H9 (cell line): Measurements from ENCODE around the gene DRGX. TPM values are rescaled to one million over a fixed set of nuclear protein-coding genes. Genes with fewer than 3 reads are reported as not detected.

ENCODE experiments used
- DNase-seq: peaks from one replicate; pipeline ENCODE4 v3.0.0-alpha.2; 2017
- H2AFZ ChIP-seq: one replicate; pipeline ENCODE4 v1.6.1; 2013; ENCODE audit warnings: mild to moderate bottlenecking, low read length, control low read depth, moderate library complexity
- H2AK5ac ChIP-seq: 2 replicates; pipeline ENCODE4 v1.6.1; 2013; ENCODE audit warnings: low read length, control low read depth, mixed read lengths; ENCODE audit not compliant: insufficient read length
- H2BK120ac ChIP-seq: one replicate; pipeline ENCODE4 v1.6.1; 2013; ENCODE audit warnings: low read depth, mild to moderate bottlenecking, low read length, control low read depth, inconsistent platforms; ENCODE audit not compliant: poor library complexity, severe bottlenecking
- H2BK12ac ChIP-seq: 2 replicates; pipeline ENCODE4 v1.6.1; 2013; ENCODE audit warnings: low read length, control low read depth, mixed read lengths, low read depth; ENCODE audit not compliant: insufficient read length
- H2BK15ac ChIP-seq: 2 replicates; pipeline ENCODE4 v1.6.1; 2013; ENCODE audit warnings: low read depth, low read length, control low read depth
- H2BK20ac ChIP-seq: one replicate; pipeline ENCODE4 v1.6.1; 2013; ENCODE audit warnings: low read depth, mild to moderate bottlenecking, low read length, control low read depth, inconsistent platforms; ENCODE audit not compliant: poor library complexity, severe bottlenecking
- H2BK5ac ChIP-seq: 2 replicates; pipeline ENCODE4 v1.6.1; 2013; ENCODE audit warnings: low read length, control low read depth, mixed read lengths; ENCODE audit not compliant: insufficient read length
- H3K14ac ChIP-seq: 2 replicates; pipeline ENCODE4 v1.6.1; 2013; ENCODE audit warnings: low read length, control low read depth; ENCODE audit not compliant: insufficient read depth
- H3K18ac ChIP-seq: 2 replicates; pipeline ENCODE4 v1.6.1; 2013; ENCODE audit warnings: low read depth, mild to moderate bottlenecking, mixed read lengths, low read length, control low read depth; ENCODE audit not compliant: insufficient read length
- H3K23ac ChIP-seq: 2 replicates; pipeline ENCODE4 v1.6.1; 2013; ENCODE audit warnings: low read length, control low read depth, mixed read lengths, low read depth; ENCODE audit not compliant: insufficient read length
- H3K23me2 ChIP-seq: 2 replicates; pipeline ENCODE4 v1.6.1; 2013; ENCODE audit warnings: low read depth, mild to moderate bottlenecking, mixed read lengths, low read length, control low read depth; ENCODE audit not compliant: insufficient read length, poor library complexity, severe bottlenecking
- H3K27ac ChIP-seq: 2 replicates; pipeline ENCODE4 v1.5.1; 2013; ENCODE audit warnings: low read length, control low read depth, mixed read lengths, low read depth; ENCODE audit not compliant: insufficient read length
- H3K27me3 ChIP-seq: 2 replicates; pipeline ENCODE4 v1.6.1; 2013; ENCODE audit warnings: low read length, control low read depth, inconsistent platforms; ENCODE audit not compliant: insufficient read depth
- H3K4ac ChIP-seq: 2 replicates; pipeline ENCODE4 v1.6.1; 2013; ENCODE audit warnings: low read depth, mild to moderate bottlenecking, control low read depth, inconsistent platforms, low read length, moderate library complexity
- H3K4me1 ChIP-seq: 2 replicates; pipeline ENCODE4 v1.6.1; 2013; ENCODE audit warnings: low read length, control low read depth, inconsistent platforms; ENCODE audit not compliant: insufficient read depth
- H3K4me2 ChIP-seq: 2 replicates; pipeline ENCODE4 v1.6.1; 2013; ENCODE audit warnings: low read length, control low read depth, mixed read lengths; ENCODE audit not compliant: insufficient read length, insufficient read depth
- H3K56ac ChIP-seq: 2 replicates; pipeline ENCODE4 v1.6.1; 2013; ENCODE audit warnings: low read depth, mild to moderate bottlenecking, mixed read lengths, low read length, control low read depth; ENCODE audit not compliant: insufficient read length
- H3K79me1 ChIP-seq: 2 replicates; pipeline ENCODE4 v1.6.1; 2013; ENCODE audit warnings: low read depth, mild to moderate bottlenecking, moderate library complexity, low read length, control low read depth, inconsistent platforms; ENCODE audit not compliant: insufficient read depth, poor library complexity, severe bottlenecking
- H3K79me2 ChIP-seq: 2 replicates; pipeline ENCODE4 v1.6.1; 2013; ENCODE audit warnings: low read length, control low read depth, inconsistent platforms; ENCODE audit not compliant: insufficient read depth
- H3K9ac ChIP-seq: 2 replicates; pipeline ENCODE4 v1.6.1; 2013; ENCODE audit warnings: low read length, control low read depth, mixed read lengths; ENCODE audit not compliant: insufficient read length; ENCODE audit errors: extremely low read depth
- H3K9me3 ChIP-seq: one replicate; pipeline ENCODE4 v1.6.1; 2013; ENCODE audit warnings: low read depth, low read length, inconsistent platforms; ENCODE audit not compliant: control insufficient read depth
- H3T11ph ChIP-seq: one replicate; pipeline ENCODE4 v1.6.1; 2013; ENCODE audit warnings: mild to moderate bottlenecking, low read length, control low read depth, inconsistent platforms
- H4K20me1 ChIP-seq: one replicate; pipeline ENCODE4 v1.6.1; 2013; ENCODE audit not compliant: control insufficient read depth, insufficient read length, insufficient read depth
- H4K5ac ChIP-seq: 2 replicates; pipeline ENCODE4 v1.6.1; 2013; ENCODE audit warnings: low read depth, mild to moderate bottlenecking, mixed read lengths, low read length, control low read depth; ENCODE audit not compliant: insufficient read length
- H4K8ac ChIP-seq: replicated peaks from 2 replicates; pipeline ENCODE4 v1.6.1; 2013; ENCODE audit warnings: low read length, control low read depth, mixed read lengths, low read depth; ENCODE audit not compliant: insufficient read length
- H4K91ac ChIP-seq: 2 replicates; pipeline ENCODE4 v1.6.1; 2013; ENCODE audit warnings: low read depth, mild to moderate bottlenecking, moderate library complexity, mixed read lengths, low read length, control low read depth; ENCODE audit not compliant: insufficient read length
- H3K27ac Mint-ChIP-seq, 3 experiments: 2 replicates in 2 of 3; 3 replicates in 1 of 3; pipeline ENCODE4 v1.8.0; 2020 to 2021; ENCODE audit warnings: mixed read lengths in 3 of 3, mild to moderate bottlenecking in 1 of 3, moderate library complexity in 1 of 3
- H3K27me3 Mint-ChIP-seq: 2 replicates; pipeline ENCODE4 v1.8.0; 2021; ENCODE audit warnings: low read depth, mild to moderate bottlenecking, moderate library complexity, mixed read lengths
- H3K36me3 Mint-ChIP-seq, 3 experiments: 2 replicates in 2 of 3; 3 replicates in 1 of 3; pipeline ENCODE4 v1.8.0; 2020 to 2021; ENCODE audit warnings: low read depth in 3 of 3, mixed read lengths in 3 of 3; ENCODE audit not compliant: insufficient read depth in 1 of 3
- H3K4me1 Mint-ChIP-seq, 2 experiments: 2 replicates each; pipeline ENCODE4 v1.8.0; 2020; ENCODE audit warnings: mixed read lengths in 2 of 2
- H3K4me3 Mint-ChIP-seq, 2 experiments: 2 replicates in 1 of 2; 3 replicates in 1 of 2; pipeline ENCODE4 v1.8.0; 2020 to 2021; ENCODE audit warnings: mild to moderate bottlenecking in 2 of 2, mixed read lengths in 2 of 2, moderate library complexity in 1 of 2
- H3K9me3 Mint-ChIP-seq, 2 experiments: 2 replicates in 1 of 2; 3 replicates in 1 of 2; pipeline ENCODE4 v1.8.0; 2020; ENCODE audit warnings: mild to moderate bottlenecking in 2 of 2, mixed read lengths in 2 of 2, moderate library complexity in 1 of 2
- WGBS: extraction: QIAGEN DNeasy Blood & Tissue Kit; methylation state at CpG from one replicate; pipeline ENCODE4 v1.1.7; 2013; ENCODE audit warnings: missing lambda C conversion rate, low lambda C conversion rate, mixed read lengths; ENCODE audit not compliant: insufficient read length; ENCODE audit errors: extremely low coverage; 5-methylcytosine and 5-hydroxymethylcytosine counted together
- total RNA-seq: library from RNA; stranded (reverse); gene quantifications from 2 replicates; pipeline ENCODE4 v1.2.1, GENCODE V29; 2021
- TF ChIP-seq, protein P1 (sequence below): fragments of 200-600 bp; sonication (generic); conservative IDR thresholded peaks from 3 replicates; pipeline ENCODE4 v1.8.0; 2021; ENCODE audit warnings: antibody characterized with exemption, mild to moderate bottlenecking

The DRGX gene
- total RNA-seq, 1 experiment from 2014 or later: not detected

DNA sequence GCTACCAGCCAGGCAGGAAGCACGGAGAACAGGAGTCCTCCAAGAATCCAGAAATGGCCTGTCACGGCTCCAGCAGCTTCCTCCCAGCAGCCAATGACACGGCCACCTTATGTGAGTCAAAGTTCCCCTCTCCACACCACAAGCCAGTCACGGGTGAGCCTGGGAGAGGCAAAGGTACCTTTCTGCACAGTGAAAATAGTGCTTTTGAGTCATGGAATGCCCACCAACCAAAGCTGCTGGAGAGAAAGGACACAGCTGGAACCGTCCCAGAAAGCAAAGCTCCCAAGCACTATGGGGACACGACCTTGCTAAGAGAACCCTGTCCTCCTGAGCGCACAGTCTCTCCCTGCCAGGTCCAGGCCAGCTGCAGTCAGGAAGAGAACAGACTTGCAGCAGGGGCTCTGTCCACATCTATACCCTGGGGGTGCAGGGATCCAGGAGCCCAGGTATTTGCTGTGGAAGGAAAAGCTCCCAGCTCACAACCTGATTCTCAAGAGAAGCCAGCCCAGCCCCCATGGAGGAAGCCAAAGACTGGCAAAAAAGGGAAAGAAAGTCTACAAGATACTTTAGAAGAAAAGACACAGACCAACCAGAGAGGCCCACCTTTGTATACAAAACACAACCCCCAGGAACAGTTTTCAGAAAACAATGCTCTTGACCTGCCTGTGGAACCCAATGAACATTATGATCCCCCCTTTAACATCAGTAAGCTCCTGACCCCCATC is 72.6 kb downstream of the DRGX start:
- H3K27ac Mint-ChIP-seq: no peak overlapping the region; a peak in 1 of 7 replicates

More for the DNA sequence above, 72.6 kb downstream of the DRGX start:
- no CpG with 5 or more reads among the region's 7 CpGs for WGBS
- Histone ChIP-seq H3K56ac (no peak overlapping the region), H3K4ac (no peak overlapping the region), H3K79me1 (no peaks in the 10 kb centered on the region), H4K8ac (no peak overlapping the region), H2BK20ac (no peak overlapping the region), H3K4me2 (no peak overlapping the region), H3K27ac (no peak overlapping the region), H3K4me1 (no peaks in the 10 kb centered on the region), H2BK15ac (no peak overlapping the region), H3K27me3 (no peaks in the 10 kb centered on the region), H3K23me2 (no peaks in the 10 kb centered on the region), H2BK120ac (no peak overlapping the region), H3K9ac (no peak overlapping the region), H3T11ph (no peak overlapping the region), H4K20me1 (no peaks in the 10 kb centered on the region), H3K18ac (no peak overlapping the region), H3K14ac (no peak overlapping the region), H2AFZ (no peak overlapping the region), H2BK5ac (no peak overlapping the region), H2AK5ac (no peak overlapping the region), H4K5ac (no peak overlapping the region), H3K23ac (no peak overlapping the region), H2BK12ac (no peak overlapping the region), H3K9me3 (no peaks in the 10 kb centered on the region), H3K79me2 (no peaks in the 10 kb centered on the region), H4K91ac (no peak overlapping the region)
- peaks cover 4% of the 10 kb centered on the region for H3K27me3 Mint-ChIP-seq
- H3K36me3 Mint-ChIP-seq: no peaks in the 10 kb centered on the region
- H3K4me3 Mint-ChIP-seq: no peak overlapping the region
- TF ChIP-seq, protein P1, sequence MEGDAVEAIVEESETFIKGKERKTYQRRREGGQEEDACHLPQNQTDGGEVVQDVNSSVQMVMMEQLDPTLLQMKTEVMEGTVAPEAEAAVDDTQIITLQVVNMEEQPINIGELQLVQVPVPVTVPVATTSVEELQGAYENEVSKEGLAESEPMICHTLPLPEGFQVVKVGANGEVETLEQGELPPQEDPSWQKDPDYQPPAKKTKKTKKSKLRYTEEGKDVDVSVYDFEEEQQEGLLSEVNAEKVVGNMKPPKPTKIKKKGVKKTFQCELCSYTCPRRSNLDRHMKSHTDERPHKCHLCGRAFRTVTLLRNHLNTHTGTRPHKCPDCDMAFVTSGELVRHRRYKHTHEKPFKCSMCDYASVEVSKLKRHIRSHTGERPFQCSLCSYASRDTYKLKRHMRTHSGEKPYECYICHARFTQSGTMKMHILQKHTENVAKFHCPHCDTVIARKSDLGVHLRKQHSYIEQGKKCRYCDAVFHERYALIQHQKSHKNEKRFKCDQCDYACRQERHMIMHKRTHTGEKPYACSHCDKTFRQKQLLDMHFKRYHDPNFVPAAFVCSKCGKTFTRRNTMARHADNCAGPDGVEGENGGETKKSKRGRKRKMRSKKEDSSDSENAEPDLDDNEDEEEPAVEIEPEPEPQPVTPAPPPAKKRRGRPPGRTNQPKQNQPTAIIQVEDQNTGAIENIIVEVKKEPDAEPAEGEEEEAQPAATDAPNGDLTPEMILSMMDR: no peak
- H3K9me3 Mint-ChIP-seq: no peaks in the 10 kb centered on the region; a peak in 1 of 5 replicates
- no peak for DNase-seq
- H3K4me1 Mint-ChIP-seq: peaks cover 4 to 6% of the 10 kb centered on the region in 2 experiments
